Measurements from ENCODE around the gene PGPEP1. TPM values are rescaled to one million over a fixed set of nuclear protein-coding genes. Genes with fewer than 3 reads are reported as not detected.

The PGPEP1 gene
- total and polyA plus RNA-seq, 2 donors (not counting 3 experiments of a cell fraction or from before 2014, with no cell fraction given) = 9.9 to 27.2 TPM

GRCh38 chr19:18308948-18309325, 31.5 kb upstream of the PGPEP1 start:
- H3K27me3 ChIP-seq (ENCODE audit: control insufficient read depth in 2 of 2, insufficient read depth in 2 of 2, low read length in 2 of 2) = no peaks in the 10 kb centered on the region
- H3K9me3 ChIP-seq (replicated peaks; ENCODE audit: control insufficient read depth, insufficient read depth, low read length) = no peaks in the 10 kb centered on the region
- FAIRE-seq = no peak
- no peak overlapping the region for H3K27ac ChIP-seq (ENCODE audit: insufficient read depth, low read depth, low read length)
- no peaks in the 10 kb centered on the region for H3K79me2 ChIP-seq (ENCODE audit: control insufficient read depth, insufficient read depth, low read length)
- H3K4me3 ChIP-seq (replicated peaks in 1 of 3; ENCODE audit: insufficient read depth in 1 of 3, low read depth in 1 of 3, low read length in 3 of 3) = no peak overlapping the region
- H4K20me1 ChIP-seq (replicated peaks; ENCODE audit: control insufficient read depth, extremely low read depth, insufficient read depth, low read length) = no peaks in the 10 kb centered on the region
- CTCF ChIA-PET = interaction anchor here (1.8 to 1.9 kb wide), 2 partner anchors 19 to 29 kb away, joined by 6 to 11 read pairs; no protein-coding TSS in a partner anchor
- peaks cover 0 to 15% of the 10 kb centered on the region in 2 experiments for H3K36me3 ChIP-seq (ENCODE audit: control insufficient read depth in 2 of 2, extremely low read depth in 1 of 2, insufficient read depth in 2 of 2, low read length in 2 of 2)
- no peak for DNase-seq (ENCODE audit: low read depth, low spot score)
- H3K9me1 ChIP-seq (replicated peaks; ENCODE audit: control insufficient read depth, extremely low read depth, insufficient read depth, low read length) = no peaks in the 10 kb centered on the region
- BruUV-seq (replicated peaks) = no TSS peak
- H2AFZ ChIP-seq (ENCODE audit: low read depth, low read length) = no peak overlapping the region
- POLR2A ChIA-PET = interaction anchor here (0.6 kb wide), 1 partner anchor 25 kb away, joined by 4 read pairs; no protein-coding TSS in a partner anchor
- H3K4me2 ChIP-seq (ENCODE audit: insufficient read depth, low read length) = no peak overlapping the region
- intact Hi-C loops (cut with micrococcal nuclease) = no loop called here
- dilution Hi-C loops (cut with MboI; ENCODE audit: extremely low pct_ligation_motif_present, low sequenced_read_pairs) = no loop called here
- peaks cover 13% of the 10 kb centered on the region for H3K4me1 ChIP-seq (ENCODE audit: control insufficient read depth, extremely low read depth, insufficient read depth, low read length)
- H3K9ac ChIP-seq (replicated peaks; ENCODE audit: extremely low read depth, insufficient read depth, low read length) = no peak overlapping the region
- TF ChIP-seq EZH2 (IDR thresholded peaks at IDR 0.05; ENCODE audit: borderline replicate concordance, low read depth, low read length, severe bottlenecking) = no peak
- no peak for TF ChIP-seq JUN (IDR thresholded peaks at IDR 0.05; ENCODE audit: borderline replicate concordance, insufficient read depth, insufficient read length, low read depth)
- no peak for TF ChIP-seq CTCF (IDR thresholded peaks at IDR 0.05; ENCODE audit: extremely low read depth in 1 of 2, insufficient read depth in 1 of 2, low read depth in 1 of 2, low read length in 2 of 2)
- TF ChIP-seq GATA2 (IDR thresholded peaks at IDR 0.05; ENCODE audit: insufficient read depth, insufficient read length, low read depth, low read length) = no peak
- TF ChIP-seq POLR2A (IDR thresholded peaks at IDR 0.05; ENCODE audit: low read depth, low read length) = no peak
- TF ChIP-seq MYC (IDR thresholded peaks at IDR 0.05; ENCODE audit: low read depth, low read length) = no peak
- TF ChIP-seq POLR2AphosphoS5 (IDR thresholded peaks at IDR 0.05; ENCODE audit: insufficient read depth, low read depth, low read length) = no peak
- TF ChIP-seq MAX (IDR thresholded peaks at IDR 0.05; ENCODE audit: insufficient read depth, insufficient read length) = no peak
- no peak for TF ChIP-seq FOS (IDR thresholded peaks at IDR 0.05; ENCODE audit: borderline replicate concordance, insufficient read depth, low read length)
